ENCODE data around the gene ACSM2B.
"Not testable (repeated sequence)": the region's sequence is repeated elsewhere in the genome, so short reads cannot be mapped to it uniquely, and the experiment has no call there.

Gene ACSM2B

DNA sequence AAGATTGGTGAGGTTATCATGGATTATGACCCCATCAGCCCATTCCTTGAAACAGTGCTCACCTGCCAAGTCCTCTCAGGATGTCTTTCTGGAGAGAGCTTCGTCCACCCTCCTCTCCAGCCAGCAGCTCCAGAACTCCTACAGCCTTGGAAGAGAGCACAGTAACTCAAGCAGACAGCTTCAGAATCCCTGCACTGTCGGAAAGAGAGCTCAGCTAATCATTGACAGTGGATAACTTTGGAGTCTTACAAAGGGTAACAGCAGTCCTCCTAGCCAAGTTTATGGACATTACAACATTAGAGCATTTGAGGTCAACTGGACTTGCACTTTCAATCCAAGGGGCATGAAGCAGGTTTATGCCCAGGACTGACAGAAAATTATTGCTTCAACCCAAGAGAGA is at the start of gene ACSM2B:
Gene ACSM2B, minus strand, starts transcription at position 223 of the 400 bp plus-strand sequence. CDS start 11,522 bp downstream, outside the sequence.
- not testable (repeated sequence) for DNase-seq (ENCODE audit: low read depth in 2 of 2)

DNA sequence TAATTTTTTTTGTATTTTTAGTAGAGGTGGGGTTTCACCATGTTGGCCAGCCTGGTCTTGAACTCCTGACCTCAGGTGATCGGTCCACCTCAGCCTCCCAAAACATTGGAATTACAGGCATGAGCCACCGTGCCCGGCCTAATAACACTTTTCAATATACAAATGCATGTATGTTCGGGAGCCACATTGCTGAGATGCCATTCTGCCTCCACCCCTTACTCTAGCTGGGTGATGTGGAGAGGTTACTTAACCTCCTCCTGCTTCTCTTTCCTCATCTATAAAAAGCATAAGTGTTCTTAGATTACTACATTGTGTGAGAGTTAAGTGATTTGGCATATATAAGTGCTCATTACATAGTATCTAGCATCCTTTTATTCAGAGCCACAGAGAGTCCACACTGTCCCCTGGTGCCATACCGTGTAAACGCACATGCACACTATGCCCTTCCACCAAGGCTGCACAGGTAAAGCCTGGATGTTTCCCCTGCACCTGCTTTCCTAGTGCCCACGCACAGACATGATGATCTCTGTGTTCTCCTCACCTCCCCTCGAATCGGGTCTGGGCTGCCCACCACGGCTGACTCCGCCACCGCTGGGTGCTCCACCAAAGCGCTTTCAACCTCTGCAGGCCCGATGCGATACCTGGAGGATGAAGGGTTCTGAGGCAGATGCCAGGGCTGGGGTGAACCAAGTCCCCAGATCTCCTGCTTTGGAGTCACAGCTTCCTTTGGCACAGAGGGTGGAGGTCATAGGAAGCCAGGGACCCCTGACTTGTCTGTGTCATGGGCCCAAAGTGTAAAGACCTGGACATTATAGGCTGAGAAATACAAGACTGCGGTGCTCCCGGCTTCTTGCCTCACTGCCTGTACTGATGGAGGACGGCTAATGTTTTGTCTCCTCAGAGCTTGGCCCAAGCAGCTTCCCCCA is 49.0 kb upstream of the ACSM2B start:
- DNase-seq (ENCODE audit: low read depth in 2 of 2): no peak

- no peak for DNase-seq (ENCODE audit: low read depth in 2 of 2)
Observed at GRCh38 chr16:20624205-20624604, 48.0 kb upstream of the ACSM2B start.

DNA sequence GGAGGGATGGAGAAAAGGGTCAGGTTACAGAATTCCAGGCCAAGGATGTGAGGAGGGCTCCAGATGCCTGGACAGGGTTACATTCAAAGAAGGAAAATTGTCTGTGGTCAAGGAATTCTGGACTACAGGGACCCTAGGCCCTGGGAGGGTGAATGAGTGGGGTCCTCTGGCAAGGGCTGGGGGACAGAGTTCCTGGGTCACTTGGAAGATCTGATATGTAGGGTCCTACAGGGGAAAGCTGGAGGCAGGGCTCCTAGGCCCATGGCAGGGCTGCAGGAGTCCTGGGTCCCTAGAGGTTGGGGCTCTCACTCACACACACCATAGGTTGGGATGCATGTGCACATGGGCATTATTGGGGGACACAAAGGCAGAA is 46.3 kb upstream of the ACSM2B start:
- no peak for DNase-seq (ENCODE audit: low read depth in 2 of 2)

GRCh38 chr16:20621406-20621805 is 45.2 kb upstream of the ACSM2B start:
- no peak for DNase-seq (ENCODE audit: low read depth in 2 of 2)

- DNase-seq (ENCODE audit: low read depth in 2 of 2): no peak
Observed at GRCh38 chr16:20620770-20621169, 44.6 kb upstream of the ACSM2B start.

DNA sequence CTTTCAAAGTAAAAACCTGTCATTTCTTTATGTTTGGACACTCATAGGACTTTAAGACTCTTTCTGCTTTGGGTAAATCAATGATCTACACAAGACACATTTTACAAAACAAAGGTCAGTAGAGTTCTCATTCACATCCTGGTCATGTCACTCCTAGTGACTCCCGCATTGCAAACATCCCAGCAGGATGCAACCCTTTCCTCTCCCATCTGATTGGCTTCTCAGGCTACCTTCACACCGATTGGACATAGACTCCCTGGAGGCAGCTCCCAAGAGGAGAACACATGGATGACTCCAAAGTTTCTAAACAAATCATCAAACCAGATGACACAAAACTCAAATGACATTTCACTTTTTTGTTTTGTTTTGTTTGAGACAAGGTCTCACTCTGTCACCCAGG is 43.8 kb upstream of the ACSM2B start:
- DNase-seq (ENCODE audit: low read depth in 2 of 2): no peak

GRCh38 chr16:20617271-20617670 is 41.1 kb upstream of the ACSM2B start:
- DNase-seq (ENCODE audit: low read depth in 2 of 2): no peak

DNA sequence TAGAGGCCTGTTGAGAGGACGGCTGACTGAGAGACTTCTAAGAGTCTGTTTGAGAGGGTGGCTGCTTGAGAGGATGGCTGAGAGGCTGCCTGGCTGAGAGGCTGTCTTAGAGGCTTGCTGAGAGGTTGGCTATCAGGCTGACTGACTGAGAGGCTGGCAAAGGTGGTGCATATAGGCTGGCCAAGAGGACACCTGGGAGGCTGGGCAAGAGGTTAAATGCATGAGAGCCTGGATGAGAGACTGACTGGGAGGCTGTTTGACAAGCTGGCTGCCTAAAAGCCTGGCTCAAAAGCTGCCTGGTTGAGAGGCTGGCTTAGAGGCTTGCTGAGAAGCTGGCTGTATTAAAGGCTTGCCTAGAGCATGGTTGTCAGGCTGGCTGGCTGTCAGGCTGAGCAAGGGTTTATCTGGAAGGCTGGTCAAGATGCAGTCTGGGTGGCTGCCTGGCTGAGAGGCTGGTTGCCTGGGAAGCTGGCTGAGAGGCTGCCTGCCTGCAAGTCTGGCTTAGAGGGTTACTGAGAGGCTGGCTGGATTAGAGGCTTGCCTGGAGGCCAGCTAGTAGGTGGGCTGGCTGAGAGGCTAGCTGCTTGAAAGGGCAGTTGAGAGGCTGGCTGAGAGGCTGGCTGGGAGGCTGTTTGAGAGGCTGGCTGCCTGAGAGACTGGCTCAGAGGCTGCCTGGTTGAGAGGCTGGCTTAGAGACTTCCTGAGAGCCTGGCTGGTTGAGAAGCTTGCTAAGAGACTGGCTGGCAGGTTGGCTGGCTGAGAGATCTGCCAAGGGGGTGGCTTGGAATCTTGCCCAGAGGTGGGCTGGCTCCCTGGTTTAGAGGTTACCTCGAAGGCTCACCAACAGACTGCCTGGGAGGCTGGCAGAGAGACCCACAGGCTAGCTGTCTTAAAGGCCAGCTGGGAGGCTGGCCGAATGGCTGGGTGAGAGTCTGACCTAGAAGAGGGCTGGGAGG is 38.3 kb upstream of the ACSM2B start:
- DNase-seq (ENCODE audit: low read depth in 2 of 2): no peak

DNA sequence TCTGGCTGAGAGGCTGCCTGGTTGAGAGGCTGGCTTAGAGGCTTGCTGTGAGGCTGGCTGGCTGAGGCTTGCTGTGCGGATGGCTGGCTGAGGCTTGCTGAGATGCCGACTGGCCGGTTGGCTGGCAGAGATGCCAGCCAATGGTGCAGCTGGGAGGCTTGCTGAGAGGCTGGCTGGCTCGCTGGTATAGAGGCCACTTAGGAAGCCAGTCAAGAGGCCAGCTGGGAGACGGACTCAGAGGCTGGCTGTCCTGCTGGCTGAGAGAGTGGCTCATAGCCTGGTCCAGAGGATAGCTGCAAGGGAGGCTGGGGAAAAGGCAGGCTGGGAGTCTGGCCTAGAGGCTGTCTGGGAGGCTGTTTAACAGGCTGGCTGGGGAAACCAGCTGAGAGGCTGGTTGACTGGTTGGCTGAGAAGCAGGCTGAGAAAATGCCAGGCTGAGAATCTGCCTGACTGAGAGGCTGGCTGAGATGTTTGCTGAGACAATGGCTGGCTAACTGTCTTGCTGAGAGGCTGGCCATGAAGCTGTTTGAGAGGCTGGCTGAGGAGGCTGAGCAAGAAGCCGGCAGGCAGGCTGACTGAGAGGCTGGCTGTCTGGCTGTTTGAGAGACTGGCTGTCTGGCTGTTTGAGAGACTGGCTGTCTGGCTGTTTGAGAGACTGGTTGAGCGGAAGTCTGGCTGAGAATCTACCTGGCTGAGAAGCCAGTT is 37.5 kb upstream of the ACSM2B start:
- DNase-seq (ENCODE audit: low read depth in 2 of 2): no peak

GRCh38 chr16:20612551-20613480 is 36.6 kb upstream of the ACSM2B start:
- no peak for DNase-seq (ENCODE audit: low read depth in 2 of 2)

- no peak for DNase-seq (ENCODE audit: low read depth in 2 of 2)
Observed at GRCh38 chr16:20611975-20612481, 35.9 kb upstream of the ACSM2B start.

DNA sequence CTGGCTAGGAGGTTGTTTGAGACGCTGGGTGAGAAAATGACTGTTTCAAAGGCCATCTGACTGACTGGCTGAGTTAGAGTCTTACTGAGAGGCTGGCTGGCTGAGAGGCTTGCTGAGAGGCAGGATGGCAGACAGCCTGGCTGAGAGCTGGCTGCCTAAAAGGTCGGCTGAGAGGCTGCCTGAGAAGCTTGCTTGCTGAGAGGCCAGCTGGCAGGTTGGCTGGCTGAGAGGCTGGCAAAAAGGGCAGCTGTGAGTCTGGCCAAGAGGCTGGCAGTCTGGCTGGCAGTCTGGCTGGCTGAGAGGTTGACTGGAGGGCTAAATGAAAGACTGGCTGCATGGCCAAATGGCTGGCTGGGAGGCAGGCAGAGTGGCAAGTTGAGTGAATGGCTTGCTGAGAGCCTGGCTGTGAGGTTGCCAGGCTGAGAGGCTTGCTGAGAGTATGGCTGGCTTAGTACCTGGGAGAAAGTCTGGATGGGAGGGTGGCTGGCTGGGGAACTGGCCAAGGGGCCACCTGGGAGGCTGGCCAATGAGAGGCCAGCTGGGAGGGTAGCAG is 35.3 kb upstream of the ACSM2B start:
- DNase-seq (ENCODE audit: low read depth in 2 of 2): no peak

GRCh38 chr16:20610892-20611349 is 34.8 kb upstream of the ACSM2B start:
- DNase-seq (ENCODE audit: low read depth in 2 of 2): no peak

DNA sequence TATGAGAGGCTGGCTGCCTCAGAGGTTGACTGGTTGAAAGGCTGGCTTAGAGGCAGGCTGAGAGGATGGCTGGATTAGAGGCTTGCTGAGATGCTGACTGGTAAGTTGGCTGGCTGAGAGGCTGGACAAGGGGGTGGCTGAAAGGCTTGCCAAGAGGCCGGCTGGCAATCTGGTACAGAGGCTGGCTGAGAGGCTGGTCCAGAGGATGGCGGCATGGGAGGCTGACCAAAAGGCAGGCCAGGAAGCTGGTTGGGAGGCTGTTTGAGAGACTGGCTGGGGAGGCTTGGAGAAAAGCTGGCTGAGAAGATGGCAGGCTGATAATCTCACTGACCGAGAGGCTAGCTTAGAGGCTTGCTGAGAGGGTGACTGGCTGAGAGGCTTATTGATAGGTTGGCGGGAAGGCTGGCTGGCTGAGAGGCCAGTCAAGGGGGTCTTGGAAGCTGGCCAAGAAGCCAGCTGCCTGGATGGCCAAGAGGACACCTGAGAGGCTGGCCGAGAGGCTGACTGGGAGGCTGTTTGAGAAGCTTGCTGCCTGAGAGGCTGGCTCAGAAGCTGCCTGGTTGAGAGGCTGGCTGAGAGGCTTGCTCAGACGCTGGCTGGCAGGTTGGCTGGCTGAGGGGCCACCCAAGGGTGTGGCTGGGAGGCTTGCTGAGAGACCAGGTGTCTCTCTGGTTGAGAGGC is 34.2 kb upstream of the ACSM2B start:
- DNase-seq (ENCODE audit: low read depth in 2 of 2): no peak

DNA sequence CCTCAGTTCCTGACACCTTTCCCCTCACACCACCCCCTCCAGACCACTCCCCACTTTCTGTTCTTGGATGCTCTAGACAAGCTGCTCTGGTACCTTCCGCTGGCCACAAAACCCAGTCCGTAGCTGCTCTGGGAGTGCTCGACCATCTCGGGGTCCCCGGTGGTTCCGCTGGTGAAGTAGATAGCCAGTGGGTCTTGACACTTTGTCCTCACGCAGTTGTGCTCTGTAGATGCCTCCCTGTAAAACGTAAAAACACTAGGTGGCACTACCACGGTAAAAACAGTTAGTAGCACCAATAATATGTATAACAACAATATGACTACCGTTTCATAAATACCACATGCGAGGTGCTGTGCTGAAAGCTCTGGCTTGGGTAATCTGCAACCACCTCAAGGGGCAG is 26.0 kb upstream of the ACSM2B start:
- not testable (repeated sequence) for DNase-seq (ENCODE audit: low read depth in 2 of 2)

GRCh38 chr16:20599475-20599874 is 23.3 kb upstream of the ACSM2B start:
- not testable (repeated sequence) for DNase-seq (ENCODE audit: low read depth in 2 of 2)

GRCh38 chr16:20598832-20599469 is 22.8 kb upstream of the ACSM2B start:
- no peak for DNase-seq (ENCODE audit: low read depth in 2 of 2)

GRCh38 chr16:20595694-20596093 is 19.5 kb upstream of the ACSM2B start:
- not testable (repeated sequence) for DNase-seq (ENCODE audit: low read depth in 2 of 2)
